Kidney glomerular epithelial cell (primary cell): ENCODE measurements around the gene ATP13A5.

Source experiments
- DNase-seq: peaks from one replicate; lab custom pipeline; 2025; lab: John Stamatoyannopoulos, UW

The ATP13A5 gene, protein sequence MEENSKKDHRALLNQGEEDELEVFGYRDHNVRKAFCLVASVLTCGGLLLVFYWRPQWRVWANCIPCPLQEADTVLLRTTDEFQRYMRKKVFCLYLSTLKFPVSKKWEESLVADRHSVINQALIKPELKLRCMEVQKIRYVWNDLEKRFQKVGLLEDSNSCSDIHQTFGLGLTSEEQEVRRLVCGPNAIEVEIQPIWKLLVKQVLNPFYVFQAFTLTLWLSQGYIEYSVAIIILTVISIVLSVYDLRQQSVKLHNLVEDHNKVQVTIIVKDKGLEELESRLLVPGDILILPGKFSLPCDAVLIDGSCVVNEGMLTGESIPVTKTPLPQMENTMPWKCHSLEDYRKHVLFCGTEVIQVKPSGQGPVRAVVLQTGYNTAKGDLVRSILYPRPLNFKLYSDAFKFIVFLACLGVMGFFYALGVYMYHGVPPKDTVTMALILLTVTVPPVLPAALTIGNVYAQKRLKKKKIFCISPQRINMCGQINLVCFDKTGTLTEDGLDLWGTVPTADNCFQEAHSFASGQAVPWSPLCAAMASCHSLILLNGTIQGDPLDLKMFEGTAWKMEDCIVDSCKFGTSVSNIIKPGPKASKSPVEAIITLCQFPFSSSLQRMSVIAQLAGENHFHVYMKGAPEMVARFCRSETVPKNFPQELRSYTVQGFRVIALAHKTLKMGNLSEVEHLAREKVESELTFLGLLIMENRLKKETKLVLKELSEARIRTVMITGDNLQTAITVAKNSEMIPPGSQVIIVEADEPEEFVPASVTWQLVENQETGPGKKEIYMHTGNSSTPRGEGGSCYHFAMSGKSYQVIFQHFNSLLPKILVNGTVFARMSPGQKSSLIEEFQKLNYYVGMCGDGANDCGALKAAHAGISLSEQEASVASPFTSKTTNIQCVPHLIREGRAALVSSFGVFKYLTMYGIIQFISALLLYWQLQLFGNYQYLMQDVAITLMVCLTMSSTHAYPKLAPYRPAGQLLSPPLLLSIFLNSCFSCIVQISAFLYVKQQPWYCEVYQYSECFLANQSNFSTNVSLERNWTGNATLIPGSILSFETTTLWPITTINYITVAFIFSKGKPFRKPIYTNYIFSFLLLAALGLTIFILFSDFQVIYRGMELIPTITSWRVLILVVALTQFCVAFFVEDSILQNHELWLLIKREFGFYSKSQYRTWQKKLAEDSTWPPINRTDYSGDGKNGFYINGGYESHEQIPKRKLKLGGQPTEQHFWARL

DNA sequence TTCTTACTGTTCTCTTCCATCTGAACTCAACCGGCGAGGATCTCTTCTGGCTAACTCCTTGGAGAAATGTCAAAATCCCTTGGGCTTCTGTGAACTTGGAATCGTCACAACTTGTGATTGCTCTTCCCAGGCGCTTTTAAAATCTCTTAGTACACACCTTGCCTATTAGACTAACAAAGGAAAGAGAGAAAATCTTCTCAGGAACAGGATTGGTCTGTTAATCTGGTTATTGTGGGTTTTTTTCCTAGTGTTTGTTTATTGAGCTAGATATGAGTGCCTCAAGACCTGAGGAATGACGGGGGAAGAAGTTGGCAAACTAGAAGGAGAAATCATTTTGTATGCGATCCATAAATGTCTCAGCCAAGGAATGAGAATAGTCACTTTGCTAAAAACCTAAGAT lies at the start of gene ATP13A5:
ATP13A5 (minus strand) TSS at position 48 of the 400 bp plus-strand sequence; CDS start at position 20, 28 bp downstream.
- DNase-seq, result no peak

DNA sequence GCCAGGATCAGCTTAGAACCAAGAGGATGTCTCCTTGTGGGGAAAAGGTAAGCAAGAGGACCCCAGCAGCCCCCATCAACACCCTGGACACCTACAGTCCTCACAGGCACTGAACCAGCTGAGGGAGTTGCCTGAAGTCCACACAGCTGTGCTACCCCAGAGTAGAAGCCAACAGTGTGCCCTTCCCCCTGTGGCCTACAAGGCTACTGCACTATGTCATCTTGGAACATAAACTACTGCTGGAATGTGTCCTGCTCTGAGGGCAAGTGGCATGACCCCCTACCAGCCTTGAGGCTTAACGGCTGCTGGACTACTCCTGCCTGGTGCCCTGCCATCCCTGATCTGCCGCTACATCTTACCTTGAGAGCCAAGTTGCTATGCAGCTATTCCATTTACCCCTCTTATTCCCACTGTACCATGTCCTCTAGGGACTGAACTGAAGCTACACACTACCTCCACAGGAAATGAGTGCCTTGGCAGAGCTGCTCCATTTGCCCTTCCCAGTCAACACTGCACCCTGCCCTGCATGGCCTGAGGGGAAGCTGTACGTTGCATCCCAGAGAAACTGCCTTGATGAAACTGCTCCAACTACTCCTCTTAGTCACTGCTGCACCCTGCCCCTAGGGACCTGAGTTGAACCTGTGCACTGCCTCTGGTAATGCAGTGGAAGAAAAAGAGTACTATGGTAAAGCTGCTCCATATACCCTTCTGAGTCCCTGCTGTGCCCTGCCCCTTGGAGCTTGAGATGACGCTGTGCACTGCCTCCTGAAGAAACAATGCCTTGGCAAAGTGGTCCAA lies 40.2 kb upstream of the ATP13A5 start:
- DNase-seq, result no peak

GRCh38 chr3:193416629-193417028 lies 38.1 kb upstream of the ATP13A5 start:
- no peak for DNase-seq

DNA sequence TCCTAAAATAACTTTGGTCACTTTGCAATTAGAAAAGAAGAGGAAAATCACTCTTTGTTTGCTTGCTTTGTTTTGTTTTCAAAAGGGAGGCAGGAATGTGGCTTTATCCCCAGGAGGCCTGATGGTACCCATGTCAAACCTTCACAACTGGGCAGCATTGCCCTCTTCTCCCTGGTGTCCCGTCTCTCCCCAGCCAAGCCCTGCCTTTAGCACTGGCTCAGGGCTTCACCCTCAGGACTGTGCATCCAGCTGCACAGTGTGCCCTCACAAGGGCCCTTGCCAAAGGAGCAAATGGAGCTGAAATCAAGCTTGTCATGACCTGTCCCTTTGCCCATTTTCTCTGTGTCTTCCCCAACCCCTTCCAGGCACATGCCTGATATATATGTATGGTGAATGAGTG lies 29.1 kb upstream of the ATP13A5 start:
- no peak for DNase-seq

DNA sequence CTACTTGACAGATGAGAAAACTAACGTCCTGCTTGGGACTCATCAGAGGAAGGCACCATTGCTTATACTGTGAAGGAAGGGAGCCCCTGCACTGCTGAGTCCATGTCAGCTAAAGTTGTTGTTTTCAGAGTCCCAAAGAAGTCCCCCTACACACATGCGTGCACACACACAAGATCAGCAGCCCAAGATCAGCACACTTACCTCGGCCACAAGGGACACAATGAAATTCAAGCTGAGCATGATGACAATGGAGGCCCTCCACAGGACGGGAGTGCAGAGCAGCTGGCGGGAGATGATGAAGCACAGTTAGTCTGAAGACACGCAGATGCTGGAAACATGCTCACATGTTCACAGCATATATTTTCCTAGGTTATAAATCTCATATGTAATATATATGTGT lies 28.6 kb upstream of the ATP13A5 start:
- DNase-seq, result no peak

- no peak for DNase-seq
Measured at GRCh38 chr3:193403307-193403706, 24.8 kb upstream of the ATP13A5 start.

- no peak for DNase-seq
Measured at GRCh38 chr3:193400304-193400703, 21.8 kb upstream of the ATP13A5 start.

DNA sequence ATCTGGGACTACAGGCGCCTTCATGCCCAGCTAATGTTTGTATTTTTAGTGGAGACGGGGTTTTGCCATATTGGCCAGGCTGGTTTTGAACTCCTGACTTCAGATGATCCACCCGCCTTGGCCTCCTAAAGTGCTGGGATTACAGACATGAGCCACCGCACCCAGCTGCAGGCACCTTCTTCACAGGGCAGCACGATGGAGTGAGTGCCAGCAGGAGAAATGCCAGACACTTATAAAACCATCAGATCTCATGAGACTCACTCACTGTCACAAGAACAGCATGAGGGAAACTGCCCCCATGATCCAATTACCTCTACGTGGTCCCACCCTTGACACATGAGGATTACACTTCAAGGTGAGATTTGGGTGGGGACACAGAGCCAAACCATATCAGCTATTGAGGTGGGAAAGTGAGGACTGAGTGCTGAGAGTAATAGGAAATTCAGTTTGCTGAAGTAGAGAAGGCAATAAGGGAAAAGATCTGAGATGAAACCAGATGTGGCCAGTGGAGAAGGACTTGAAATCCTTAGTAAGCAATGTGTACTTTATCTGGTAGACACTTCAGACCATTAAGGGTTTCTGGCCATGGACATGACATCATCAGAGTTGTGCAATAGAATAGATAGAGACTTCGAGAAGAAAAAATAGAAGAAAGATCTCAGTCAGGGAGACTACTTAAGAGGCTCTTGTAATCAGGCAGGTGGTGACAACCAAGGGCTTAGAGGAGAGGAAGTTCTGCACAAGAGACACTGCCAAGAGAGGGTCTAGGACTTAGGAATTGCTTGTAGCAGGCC lies 18.1 kb upstream of the ATP13A5 start:
- no peak for DNase-seq

DNA sequence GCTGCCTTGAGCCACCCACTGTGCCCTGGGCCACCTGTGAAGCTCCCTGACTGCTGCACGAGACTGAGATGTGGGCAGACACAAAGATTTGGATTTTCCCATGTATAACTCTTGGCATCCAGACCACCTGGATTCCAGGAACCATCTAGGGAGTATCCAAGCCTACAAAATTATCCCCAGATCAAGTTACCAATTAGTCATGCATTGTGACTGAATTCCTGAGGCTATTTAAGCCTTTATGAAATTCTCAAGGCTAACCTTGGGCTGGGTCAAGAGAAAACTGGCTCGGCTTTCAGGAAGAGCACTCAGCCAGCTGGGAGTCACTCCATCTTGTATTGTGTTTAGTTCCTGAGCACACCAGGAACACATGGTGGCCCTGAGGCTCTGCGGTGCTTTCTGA lies 13.3 kb upstream of the ATP13A5 start:
- peak; percentile 24 for DNase-seq

GRCh38 chr3:193389335-193389734 lies 10.8 kb upstream of the ATP13A5 start:
- no peak for DNase-seq

GRCh38 chr3:193388361-193388760 lies 9.8 kb upstream of the ATP13A5 start:
- no peak for DNase-seq

- DNase-seq, result no peak
Measured at GRCh38 chr3:193387596-193387995, 9.0 kb upstream of the ATP13A5 start.

DNA sequence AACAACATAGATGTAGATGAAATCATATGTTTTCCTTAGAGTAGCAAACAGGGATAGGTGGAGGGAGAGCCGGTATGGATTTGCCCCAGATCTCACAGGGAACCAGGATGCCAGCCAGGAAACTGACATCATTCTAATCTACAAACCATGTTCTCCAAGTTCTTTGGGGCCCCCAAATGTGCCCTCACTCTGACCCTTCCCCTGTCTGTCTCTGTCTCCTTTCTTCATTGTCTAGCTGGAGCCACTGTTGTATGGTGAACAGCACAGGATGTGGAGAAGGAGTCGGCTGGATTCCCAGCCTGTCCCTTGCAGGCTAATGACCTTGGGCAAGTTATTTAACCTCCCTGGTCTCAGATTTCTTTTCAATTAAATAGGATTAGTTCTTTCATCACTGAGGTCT lies 962 bp downstream of the ATP13A5 start:
- no peak for DNase-seq

- no peak for DNase-seq
Measured at GRCh38 chr3:193375614-193376013, 2.9 kb downstream of the ATP13A5 start.

GRCh38 chr3:193372783-193373182 lies 5.8 kb downstream of the ATP13A5 start:
- DNase-seq, result no peak

DNA sequence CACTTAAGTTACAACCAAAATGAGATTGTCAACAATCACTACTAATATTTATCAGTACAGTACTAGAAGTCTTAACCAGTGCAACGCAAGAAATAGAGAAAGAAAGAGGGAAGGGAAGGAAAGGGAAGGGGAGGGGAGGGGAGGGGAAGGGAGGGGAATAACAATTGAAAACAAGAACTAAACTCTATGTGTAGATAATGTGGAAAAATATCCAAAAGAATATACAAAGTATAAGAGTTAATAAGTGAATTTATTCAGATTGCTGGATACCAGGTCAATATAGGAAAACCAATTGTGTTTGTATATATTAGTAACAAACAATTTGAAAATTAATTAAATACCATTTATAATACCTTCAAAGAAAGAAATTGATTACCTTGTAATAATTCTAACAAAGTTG lies 10.7 kb downstream of the ATP13A5 start:
- no peak for DNase-seq

GRCh38 chr3:193357291-193357690 lies 21.3 kb downstream of the ATP13A5 start:
- DNase-seq, result no peak

- DNase-seq, result no peak
Measured at GRCh38 chr3:193354423-193354822, 24.1 kb downstream of the ATP13A5 start.

- DNase-seq, result no peak
Measured at GRCh38 chr3:193350744-193351143, 27.8 kb downstream of the ATP13A5 start.

- DNase-seq, result no peak
Measured at GRCh38 chr3:193348686-193349085, 29.9 kb downstream of the ATP13A5 start.
